ENCODE measurements around the gene PHLPP1.

Gene PHLPP1

GRCh38 chr18:62856294-62856693 lies 141.0 kb downstream of the PHLPP1 start:
- no peak for DNase-seq

- no peak for DNase-seq
These were observed 142.1 kb downstream of the PHLPP1 start for GRCh38 chr18:62857263-62857976.

GRCh38 chr18:62860062-62860461 lies 144.7 kb downstream of the PHLPP1 start:
- no peak for DNase-seq

- no peak for DNase-seq
These were observed 147.1 kb downstream of the PHLPP1 start for GRCh38 chr18:62862466-62862865.

GRCh38 chr18:62863579-62864001 lies 148.2 kb downstream of the PHLPP1 start:
- no peak for DNase-seq

- DNase-seq: no peak
These were observed 150.2 kb downstream of the PHLPP1 start for GRCh38 chr18:62865498-62865897.

- DNase-seq: no peak
These were observed 152.2 kb downstream of the PHLPP1 start for GRCh38 chr18:62867534-62867933.

GRCh38 chr18:62868645-62869044 lies 153.3 kb downstream of the PHLPP1 start:
- no peak for DNase-seq

GRCh38 chr18:62870643-62871042 lies 155.3 kb downstream of the PHLPP1 start:
- DNase-seq: no peak

GRCh38 chr18:62875323-62875722 lies 160.0 kb downstream of the PHLPP1 start:
- no peak for DNase-seq

GRCh38 chr18:62876111-62876510 lies 160.8 kb downstream of the PHLPP1 start:
- DNase-seq: no peak

GRCh38 chr18:62876828-62877227 lies 161.5 kb downstream of the PHLPP1 start:
- DNase-seq: no peak

GRCh38 chr18:62877411-62878221 lies 162.3 kb downstream of the PHLPP1 start:
- DNase-seq: peak; percentile 18

- no peak for DNase-seq
These were observed 163.0 kb downstream of the PHLPP1 start for GRCh38 chr18:62878305-62878704.

- no peak for DNase-seq
These were observed 164.7 kb downstream of the PHLPP1 start for GRCh38 chr18:62880034-62880433.

- DNase-seq: no peak
These were observed 165.5 kb downstream of the PHLPP1 start for GRCh38 chr18:62880673-62881364.

- peak; percentile 52 for DNase-seq
These were observed 166.2 kb downstream of the PHLPP1 start for GRCh38 chr18:62881509-62882016.

- peak; percentile 45 for DNase-seq
These were observed 168.8 kb downstream of the PHLPP1 start for GRCh38 chr18:62883937-62884735.

- DNase-seq: no peak
These were observed 170.5 kb downstream of the PHLPP1 start for GRCh38 chr18:62885804-62886203.

- DNase-seq: no peak
These were observed 179.5 kb downstream of the PHLPP1 start for GRCh38 chr18:62894681-62895390.

- DNase-seq: no peak
These were observed 181.8 kb downstream of the PHLPP1 start for GRCh38 chr18:62897153-62897552.

- DNase-seq: no peak
These were observed 183.0 kb downstream of the PHLPP1 start for GRCh38 chr18:62898359-62898758.

Measured in NCI-H146 (cell line).